Measurements from ENCODE around the gene CAPZB. TPM values are rescaled to one million over a fixed set of nuclear protein-coding genes. Genes with fewer than 3 reads are reported as not detected.

CAPZB gene
- total and polyA plus RNA-seq, 2 of the 4 experiments (the other 2 are of a cell fraction), result 216 to 304 TPM

DNA sequence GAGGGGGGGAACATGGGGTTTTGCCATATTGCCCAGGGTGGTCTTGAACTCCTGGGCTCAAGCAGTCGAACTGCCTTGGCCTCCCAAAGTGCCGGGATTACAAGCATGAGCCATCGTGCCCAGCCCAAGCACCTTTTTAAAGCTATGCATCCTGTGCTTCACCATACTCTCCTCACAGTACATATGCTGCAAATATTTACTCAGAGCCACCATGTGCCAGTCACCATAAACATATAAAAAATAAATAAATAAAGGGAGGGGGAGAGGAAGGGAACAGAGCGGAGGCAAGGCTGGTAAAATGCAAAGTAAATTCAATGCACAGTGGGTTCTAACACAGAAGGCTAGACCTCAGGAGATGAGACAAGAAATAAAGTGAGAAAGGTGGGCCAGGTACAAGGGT is 64.7 kb downstream of the CAPZB start:
- ATAC-seq (ENCODE audit: low read depth) (no peak), DNase-seq (no peak)
- no peak overlapping the region for H2AK9ac ChIP-seq (replicated peaks; ENCODE audit: low read depth, low read length, poor library complexity)
- H3K27ac ChIP-seq (ENCODE audit: insufficient read depth, low read length), result no peak overlapping the region
- no peak overlapping the region for H3K4me2 ChIP-seq (ENCODE audit: low read depth, low read length)
- no peak overlapping the region for H3K23ac ChIP-seq (ENCODE audit: low read depth, low read length)
- TF ChIP-seq MAFK (IDR thresholded peaks at IDR 0.05; ENCODE audit: low read depth, low read length), result no peak
- no peak for TF ChIP-seq RAD21 (IDR thresholded peaks at IDR 0.05; ENCODE audit: low read length)
- TF ChIP-seq CHD1 (IDR thresholded peaks at IDR 0.05; ENCODE audit: low read depth, low read length), result no peak
- no peak for TF ChIP-seq RCOR1 (IDR thresholded peaks at IDR 0.05; ENCODE audit: insufficient replicate concordance, low read length)
- no peak for TF ChIP-seq MXI1 (IDR thresholded peaks at IDR 0.05; ENCODE audit: borderline replicate concordance, low read depth, low read length)
- TF ChIP-seq NFE2L2 (IDR thresholded peaks at IDR 0.05; ENCODE audit: low read depth, low read length), result no peak
- TF ChIP-seq, protein P1, sequence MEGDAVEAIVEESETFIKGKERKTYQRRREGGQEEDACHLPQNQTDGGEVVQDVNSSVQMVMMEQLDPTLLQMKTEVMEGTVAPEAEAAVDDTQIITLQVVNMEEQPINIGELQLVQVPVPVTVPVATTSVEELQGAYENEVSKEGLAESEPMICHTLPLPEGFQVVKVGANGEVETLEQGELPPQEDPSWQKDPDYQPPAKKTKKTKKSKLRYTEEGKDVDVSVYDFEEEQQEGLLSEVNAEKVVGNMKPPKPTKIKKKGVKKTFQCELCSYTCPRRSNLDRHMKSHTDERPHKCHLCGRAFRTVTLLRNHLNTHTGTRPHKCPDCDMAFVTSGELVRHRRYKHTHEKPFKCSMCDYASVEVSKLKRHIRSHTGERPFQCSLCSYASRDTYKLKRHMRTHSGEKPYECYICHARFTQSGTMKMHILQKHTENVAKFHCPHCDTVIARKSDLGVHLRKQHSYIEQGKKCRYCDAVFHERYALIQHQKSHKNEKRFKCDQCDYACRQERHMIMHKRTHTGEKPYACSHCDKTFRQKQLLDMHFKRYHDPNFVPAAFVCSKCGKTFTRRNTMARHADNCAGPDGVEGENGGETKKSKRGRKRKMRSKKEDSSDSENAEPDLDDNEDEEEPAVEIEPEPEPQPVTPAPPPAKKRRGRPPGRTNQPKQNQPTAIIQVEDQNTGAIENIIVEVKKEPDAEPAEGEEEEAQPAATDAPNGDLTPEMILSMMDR (conservative IDR thresholded peaks at IDR 0.05; ENCODE audit: low read depth, low read length), result no peak
- no peak for TF ChIP-seq MAZ (IDR thresholded peaks at IDR 0.05; ENCODE audit: borderline replicate concordance, low read depth, low read length)
- TF ChIP-seq, protein P2, sequence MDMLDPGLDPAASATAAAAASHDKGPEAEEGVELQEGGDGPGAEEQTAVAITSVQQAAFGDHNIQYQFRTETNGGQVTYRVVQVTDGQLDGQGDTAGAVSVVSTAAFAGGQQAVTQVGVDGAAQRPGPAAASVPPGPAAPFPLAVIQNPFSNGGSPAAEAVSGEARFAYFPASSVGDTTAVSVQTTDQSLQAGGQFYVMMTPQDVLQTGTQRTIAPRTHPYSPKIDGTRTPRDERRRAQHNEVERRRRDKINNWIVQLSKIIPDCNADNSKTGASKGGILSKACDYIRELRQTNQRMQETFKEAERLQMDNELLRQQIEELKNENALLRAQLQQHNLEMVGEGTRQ (IDR thresholded peaks at IDR 0.05; ENCODE audit: low read depth, low read length), result no peak
- TF ChIP-seq RFX5 (IDR thresholded peaks at IDR 0.05; ENCODE audit: low read depth, low read length), result no peak
- no peaks in the 10 kb centered on the region for H3K27me3 ChIP-seq (ENCODE audit: control insufficient read depth, insufficient read depth, low read length)
- no peak overlapping the region for H3K4ac ChIP-seq (ENCODE audit: low read depth, low read length)
- H3K56ac ChIP-seq (ENCODE audit: extremely low read depth, insufficient read depth, low read length), result no peak overlapping the region
- no peak overlapping the region for H3K18ac ChIP-seq (ENCODE audit: low read depth, low read length)
- no peak overlapping the region for H2BK5ac ChIP-seq (ENCODE audit: low read depth, low read length, poor library complexity, severe bottlenecking)
- BruUV-seq (replicated peaks), result no TSS peak
- H4K20me1 ChIP-seq (ENCODE audit: insufficient read depth, low read length), result peaks cover 93% of the 10 kb centered on the region
- H2AK5ac ChIP-seq (ENCODE audit: low read depth, low read length), result no peak overlapping the region
- peaks cover 44% of the 10 kb centered on the region for H3K9me1 ChIP-seq (ENCODE audit: insufficient read depth, low read length)
- H3K36me3 ChIP-seq (ENCODE audit: control insufficient read depth, insufficient read depth, low read length), result peaks cover 21% of the 10 kb centered on the region
- no peak overlapping the region for H2BK15ac ChIP-seq (ENCODE audit: low read depth, low read length)
- dilution Hi-C loops (cut with HindIII; ENCODE audit: low sequenced_read_pairs, unreplicated experiment), result no loop called here
- H2BK120ac ChIP-seq (ENCODE audit: low read depth, low read length), result no peak overlapping the region
- no peak overlapping the region for H4K5ac ChIP-seq (ENCODE audit: low read depth, low read length)
- no peak overlapping the region for H4K91ac ChIP-seq (ENCODE audit: insufficient read depth, low read depth, low read length)
- H3K79me1 ChIP-seq (ENCODE audit: low read depth in 1 of 2, low read length in 2 of 2), result peaks cover 38 to 94% of the 10 kb centered on the region in 2 experiments
- ChIA-PET POLR2A (ENCODE audit: unreplicated experiment) (no interaction called here), CTCF (interaction anchor here (1.3 kb wide), 1 partner anchor 11 kb away, joined by 3 read pairs; no protein-coding TSS in a partner anchor)
- H3K9me3 ChIP-seq (ENCODE audit: control insufficient read depth, insufficient read depth, low read length), result no peaks in the 10 kb centered on the region
- in situ Hi-C loops (cut with MboI; ENCODE audit: low sequenced_read_pairs), result no loop called here
- intact Hi-C loops (cut with micrococcal nuclease), result no loop called here
- H3K4me3 ChIP-seq (ENCODE audit: insufficient read depth, low read depth, low read length), result no peak overlapping the region
- H2AFZ ChIP-seq (replicated peaks; ENCODE audit: low read length, poor library complexity), result no peak overlapping the region
- no peak overlapping the region for H3K9ac ChIP-seq (ENCODE audit: low read depth, low read length)
- no peak overlapping the region for H2BK20ac ChIP-seq (ENCODE audit: low read depth, low read length)
- no peak overlapping the region for H4K8ac ChIP-seq (ENCODE audit: low read depth in 2 of 2, low read length in 2 of 2)
- WGBS, 2 experiments (ENCODE audit: extremely low coverage in 2 of 2, insufficient read length in 1 of 2), result 90% methylated on average over 2 of the region's 4 CpGs; no CpG with 5 or more reads in 1 of the 2 experiments
- H3K14ac ChIP-seq (replicated peaks; ENCODE audit: low read depth, low read length), result no peak overlapping the region
- H3K4me1 ChIP-seq (ENCODE audit: control insufficient read depth, insufficient read depth, low read length), result peaks cover 39% of the 10 kb centered on the region
